HepG2 (cell line): ENCODE data around the gene BNIP1. TPM values are rescaled to one million over a fixed set of nuclear protein-coding genes. Genes with fewer than 3 reads are reported as not detected.

Source experiments
- ARNT2 ChIP-seq: sonication (generic); formaldehyde crosslinking; IDR thresholded peaks from 2 replicates; pipeline ENCODE4 v1.8.0; 2022; ENCODE audit warnings: mild to moderate bottlenecking, low read depth, missing genetic modification reagents, moderate library complexity
- BRCA1 ChIP-seq: sonication (generic); formaldehyde crosslinking; IDR thresholded peaks from 2 replicates; pipeline ENCODE4 v1.4.0; 2020; ENCODE audit warnings: missing genetic modification reagents
- CBX1 ChIP-seq: IDR thresholded peaks from one replicate; pipeline ENCODE4 v1.6.1; 2016; ENCODE audit warnings: antibody characterized with exemption, low read depth
- FLYWCH1 ChIP-seq: sonication (generic); formaldehyde crosslinking; IDR thresholded peaks from 2 replicates; pipeline ENCODE4 v1.8.1; 2023; ENCODE audit warnings: mild to moderate bottlenecking, missing genetic modification reagents
- HNF1A ChIP-seq, 2 experiments: sonication (generic) in 1 of 2; formaldehyde crosslinking in 1 of 2; IDR thresholded peaks; 2 replicates each; pipeline versions ENCODE4 v1.4.0 to v1.6.1; 2016 to 2020; ENCODE audit warnings: borderline replicate concordance in 1 of 2, low read depth in 1 of 2, mild to moderate bottlenecking in 1 of 2, missing genetic modification reagents in 1 of 2
- KLF16 ChIP-seq, 2 experiments: sonication (generic) in 1 of 2; formaldehyde crosslinking in 1 of 2; IDR thresholded peaks; 2 replicates each; pipeline versions ENCODE4 v1.6.1 to v1.8.0; 2016 to 2023; ENCODE audit warnings: missing genetic modification reagents in 2 of 2, missing compliant biosample characterization in 1 of 2
- MATR3 ChIP-seq: sonication (generic); formaldehyde crosslinking; IDR thresholded peaks from 2 replicates; pipeline ENCODE4 v1.4.0; 2020; ENCODE audit warnings: missing genetic modification reagents
- NKX3-1 ChIP-seq: sonication (generic); formaldehyde crosslinking; IDR thresholded peaks from 2 replicates; pipeline ENCODE4 v1.5.0; 2020; ENCODE audit warnings: missing genetic modification reagents
- POGZ ChIP-seq: sonication (generic); formaldehyde crosslinking; IDR thresholded peaks from 2 replicates; pipeline ENCODE4 v1.4.0; 2020; ENCODE audit warnings: mild to moderate bottlenecking, missing genetic modification reagents
- SP4 ChIP-seq: sonication (generic); formaldehyde crosslinking; IDR thresholded peaks from 2 replicates; pipeline ENCODE4 v1.8.1; 2023; ENCODE audit warnings: mild to moderate bottlenecking, missing genetic modification reagents
- STAT5B ChIP-seq: sonication (generic); formaldehyde crosslinking; IDR thresholded peaks from 2 replicates; pipeline ENCODE4 v1.4.0; 2020; ENCODE audit warnings: missing genetic modification reagents
- ZBTB10 ChIP-seq: sonication (generic); formaldehyde crosslinking; IDR thresholded peaks from 2 replicates; pipeline ENCODE4 v1.4.0; 2020; ENCODE audit warnings: missing genetic modification reagents, borderline replicate concordance
- ZBTB14 ChIP-seq: sonication (generic); formaldehyde crosslinking; IDR thresholded peaks from 2 replicates; pipeline ENCODE4 v1.4.0; 2020; ENCODE audit warnings: missing genetic modification reagents
- ZBTB8A ChIP-seq: sonication (generic); formaldehyde crosslinking; IDR thresholded peaks from 2 replicates; pipeline ENCODE4 v1.4.0; 2020; ENCODE audit warnings: mild to moderate bottlenecking, low read depth, missing genetic modification reagents, borderline replicate concordance
- ZNF468 ChIP-seq: sonication (generic); formaldehyde crosslinking; IDR thresholded peaks from 2 replicates; pipeline ENCODE4 v1.8.0; 2022; ENCODE audit warnings: mild to moderate bottlenecking, moderate library complexity, missing genetic modification reagents
- ZNF496 ChIP-seq: sonication (generic); formaldehyde crosslinking; IDR thresholded peaks from 2 replicates; pipeline ENCODE4 v1.8.1; 2023; ENCODE audit warnings: mild to moderate bottlenecking, moderate library complexity, missing genetic modification reagents; ENCODE audit not compliant: insufficient replicate concordance
- polyA plus RNA-seq, 8 experiments: library from polyadenylated mRNA; depleted of rRNA in 3 of 8; stranded (reverse) in 7 of 8; unstranded in 1 of 8; fragments of >200 nt; fragmentation: Illumina TruSeq in 4 of 8; extraction: Trizol in 4 of 8; gene quantifications; 2 replicates each; pipeline versions ENCODE4 v1.2.1 to v1.2.3, GENCODE V29; 2011 to 2016; ENCODE audit warnings: low read depth in 4 of 8, missing spikeins in 1 of 8, mixed read lengths in 1 of 8; ENCODE audit not compliant: insufficient read depth in 1 of 8
- total RNA-seq, 5 experiments: library from RNA; depleted of rRNA; stranded (reverse); fragments of >200 nt; fragmentation: Illumina TruSeq; extraction: Trizol; gene quantifications; 2 replicates each; pipeline ENCODE4 v1.2.3, GENCODE V29; 2016; ENCODE audit warnings: low read depth in 1 of 5
- TF ChIP-seq, protein P1 (sequence below): fragments of 450-650 bp; IDR thresholded peaks from 2 replicates; pipeline ENCODE4 v1.6.1; 2017

The BNIP1 gene
- total and polyA plus RNA-seq, 2 of the 13 experiments (the other 11 are each of a cell fraction or from before 2014, with no cell fraction given), result 13.2 to 16.9 TPM

DNA sequence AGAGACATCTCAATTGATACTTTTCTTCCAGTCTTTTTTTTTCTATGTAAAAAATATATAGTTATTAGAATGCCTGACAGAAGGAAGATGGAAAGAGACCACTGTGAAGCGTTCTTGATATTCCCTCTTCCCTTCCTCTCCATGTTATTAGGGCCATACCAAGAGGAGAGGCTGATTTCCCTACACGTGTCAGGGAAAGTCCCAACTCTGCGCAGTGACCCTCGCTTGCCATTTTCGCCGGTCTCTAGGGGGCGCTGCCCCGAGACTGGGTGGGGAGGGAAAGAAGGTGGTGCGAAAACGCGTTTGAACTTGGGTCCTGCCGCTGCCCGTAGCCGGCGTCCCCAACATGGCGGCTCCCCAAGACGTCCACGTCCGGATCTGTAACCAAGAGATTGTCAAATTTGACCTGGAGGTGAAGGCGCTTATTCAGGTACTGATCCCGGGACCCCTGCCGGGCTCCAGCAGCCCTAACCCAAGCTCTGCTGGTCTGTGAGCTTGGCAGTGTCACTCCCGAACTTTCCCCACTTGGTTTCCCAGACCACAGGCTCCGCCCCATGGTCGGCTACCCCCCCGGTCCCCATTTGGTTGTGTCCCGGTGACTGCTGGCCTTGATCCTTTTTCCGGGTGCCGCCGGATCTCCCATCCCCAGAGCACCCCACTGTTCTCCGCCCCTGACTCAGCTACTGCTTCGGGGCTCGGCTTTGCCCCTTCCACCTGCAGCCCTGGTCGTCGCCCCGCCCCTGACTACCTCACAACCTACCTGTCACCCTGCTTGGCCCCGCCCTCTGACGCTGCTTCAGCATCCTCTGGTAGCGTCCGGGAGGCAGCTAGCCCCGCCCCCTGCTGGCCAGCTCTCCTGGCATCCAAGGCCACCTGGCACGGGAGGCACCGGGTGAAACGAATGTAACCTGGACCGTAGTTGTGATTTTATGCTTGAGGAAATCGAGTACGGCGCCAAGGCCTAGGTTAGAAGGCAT is at the start of gene BNIP1 (continued):
- TF ChIP-seq HNF1A (IDR thresholded peaks at IDR 0.05; ENCODE audit: low read depth), result peak; percentile 52; the same call in 1 of the 2 replicates
- peak; percentile 77 for TF ChIP-seq HNF1A (CRISPR knock-in tag; IDR thresholded peaks at IDR 0.05; ENCODE audit: borderline replicate concordance)
- TF ChIP-seq BRCA1 (CRISPR knock-in tag), result no peak; the same call in 1 of the 2 replicates
- peak; percentile 77; the same call in 1 of the 2 replicates for TF ChIP-seq SP4 (CRISPR knock-in tag)
- no peak for TF ChIP-seq MATR3 (CRISPR knock-in tag)
- TF ChIP-seq NKX3-1 (CRISPR knock-in tag), result no peak
- no peak for TF ChIP-seq ARNT2 (CRISPR knock-in tag)
- no peak for TF ChIP-seq ZNF468 (CRISPR knock-in tag)
- TF ChIP-seq FLYWCH1 (CRISPR knock-in tag), result no peak
- TF ChIP-seq CBX1, result peak; percentile 80
- no peak for TF ChIP-seq ZBTB10 (CRISPR knock-in tag)
- no peak for TF ChIP-seq ZNF496 (CRISPR knock-in tag)
- peak in 1 of 2 experiments; percentile 90; a peak in 2 of 4 replicates for TF ChIP-seq KLF16 (CRISPR knock-in tag; IDR thresholded peaks at IDR 0.05)
- no peak for TF ChIP-seq ZBTB8A (CRISPR knock-in tag)
- no peak for TF ChIP-seq STAT5B (CRISPR knock-in tag)
- TF ChIP-seq, protein P1, sequence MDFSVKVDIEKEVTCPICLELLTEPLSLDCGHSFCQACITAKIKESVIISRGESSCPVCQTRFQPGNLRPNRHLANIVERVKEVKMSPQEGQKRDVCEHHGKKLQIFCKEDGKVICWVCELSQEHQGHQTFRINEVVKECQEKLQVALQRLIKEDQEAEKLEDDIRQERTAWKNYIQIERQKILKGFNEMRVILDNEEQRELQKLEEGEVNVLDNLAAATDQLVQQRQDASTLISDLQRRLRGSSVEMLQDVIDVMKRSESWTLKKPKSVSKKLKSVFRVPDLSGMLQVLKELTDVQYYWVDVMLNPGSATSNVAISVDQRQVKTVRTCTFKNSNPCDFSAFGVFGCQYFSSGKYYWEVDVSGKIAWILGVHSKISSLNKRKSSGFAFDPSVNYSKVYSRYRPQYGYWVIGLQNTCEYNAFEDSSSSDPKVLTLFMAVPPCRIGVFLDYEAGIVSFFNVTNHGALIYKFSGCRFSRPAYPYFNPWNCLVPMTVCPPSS, result no peak
- TF ChIP-seq ZBTB14 (CRISPR knock-in tag), result no peak
- peak; percentile 94 for TF ChIP-seq POGZ (CRISPR knock-in tag)
